ENCODE measurements around the gene MCM5. TPM values are rescaled to one million over a fixed set of nuclear protein-coding genes. Genes with fewer than 3 reads are reported as not detected.
"Not testable (repeated sequence)": the region's sequence is repeated elsewhere in the genome, so short reads cannot be mapped to it uniquely, and the experiment has no call there.

Gene MCM5
- total RNA-seq, 1 donor from 2014 or later = 12.8 TPM

DNA sequence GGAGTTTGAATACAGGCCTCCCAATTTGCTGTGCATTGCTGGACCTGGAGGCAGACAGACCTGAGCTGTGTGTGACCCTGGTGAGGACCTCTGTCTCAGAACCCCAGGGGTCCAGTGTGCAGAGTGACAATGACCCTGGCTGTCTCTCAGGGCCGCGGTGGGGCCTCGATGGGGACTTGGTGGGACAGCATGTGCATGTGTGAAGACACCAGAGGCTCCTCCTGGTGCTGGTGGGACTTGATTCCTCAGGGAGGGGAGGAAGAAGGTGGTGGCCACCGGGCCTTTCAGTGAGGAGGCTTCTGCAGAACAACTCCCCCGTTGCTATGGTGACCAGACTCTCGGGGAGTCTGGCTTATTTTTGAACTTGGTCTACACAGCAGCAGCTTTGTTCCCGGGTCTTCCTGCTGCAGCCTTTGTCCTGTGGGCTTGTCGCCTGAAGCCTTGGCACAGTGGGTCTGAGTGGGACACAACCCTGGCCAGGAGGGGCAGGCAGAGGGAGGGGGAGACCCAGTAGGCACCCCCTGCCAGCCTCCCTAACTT lies 35.3 kb downstream of the MCM5 start:
- Histone ChIP-seq H3K27ac (ENCODE audit: low read depth, low read length) (no peak overlapping the region), H4K20me1 (ENCODE audit: insufficient read depth, low read length) (no peaks in the 10 kb centered on the region), H2AFZ (ENCODE audit: low read depth, low read length) (no peak overlapping the region), H3K4me1 (ENCODE audit: insufficient read depth, low read length) (peaks cover 7% of the 10 kb centered on the region), H3K9me3 (ENCODE audit: insufficient read depth, low read depth, low read length) (peaks cover 11% of the 10 kb centered on the region), H3K9ac (ENCODE audit: low read length) (no peak overlapping the region), H3K79me2 (ENCODE audit: insufficient read depth, low read length) (no peaks in the 10 kb centered on the region), H3K4me3 (ENCODE audit: insufficient read depth, low read depth, low read length) (no peak overlapping the region), H3K27me3 (ENCODE audit: insufficient read depth, low read length) (no peaks in the 10 kb centered on the region), H3K4me2 (ENCODE audit: low read length) (no peak overlapping the region), H3K36me3 (ENCODE audit: insufficient read depth, low read length) (no peaks in the 10 kb centered on the region)
- FAIRE-seq (no peak), DNase-seq (ENCODE audit: low read depth) (no peak)
- peaks cover 5% of the 10 kb centered on the region for H3K4me1 Mint-ChIP-seq (ENCODE audit: low read depth, unreplicated experiment)
- no peak for TF ChIP-seq EZH2 (IDR thresholded peaks at IDR 0.05; ENCODE audit: insufficient read depth, low read length)
- TF ChIP-seq, protein P1, sequence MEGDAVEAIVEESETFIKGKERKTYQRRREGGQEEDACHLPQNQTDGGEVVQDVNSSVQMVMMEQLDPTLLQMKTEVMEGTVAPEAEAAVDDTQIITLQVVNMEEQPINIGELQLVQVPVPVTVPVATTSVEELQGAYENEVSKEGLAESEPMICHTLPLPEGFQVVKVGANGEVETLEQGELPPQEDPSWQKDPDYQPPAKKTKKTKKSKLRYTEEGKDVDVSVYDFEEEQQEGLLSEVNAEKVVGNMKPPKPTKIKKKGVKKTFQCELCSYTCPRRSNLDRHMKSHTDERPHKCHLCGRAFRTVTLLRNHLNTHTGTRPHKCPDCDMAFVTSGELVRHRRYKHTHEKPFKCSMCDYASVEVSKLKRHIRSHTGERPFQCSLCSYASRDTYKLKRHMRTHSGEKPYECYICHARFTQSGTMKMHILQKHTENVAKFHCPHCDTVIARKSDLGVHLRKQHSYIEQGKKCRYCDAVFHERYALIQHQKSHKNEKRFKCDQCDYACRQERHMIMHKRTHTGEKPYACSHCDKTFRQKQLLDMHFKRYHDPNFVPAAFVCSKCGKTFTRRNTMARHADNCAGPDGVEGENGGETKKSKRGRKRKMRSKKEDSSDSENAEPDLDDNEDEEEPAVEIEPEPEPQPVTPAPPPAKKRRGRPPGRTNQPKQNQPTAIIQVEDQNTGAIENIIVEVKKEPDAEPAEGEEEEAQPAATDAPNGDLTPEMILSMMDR (IDR thresholded peaks at IDR 0.05; ENCODE audit: insufficient read depth, low read depth, low read length) = no peak
- peaks cover 2% of the 10 kb centered on the region for H3K27me3 Mint-ChIP-seq (ENCODE audit: low read depth, unreplicated experiment)
- H3K27ac Mint-ChIP-seq (ENCODE audit: unreplicated experiment) = no peak overlapping the region
- H3K4me3 Mint-ChIP-seq (ENCODE audit: unreplicated experiment) = no peak overlapping the region
- H3K9me3 Mint-ChIP-seq (ENCODE audit: unreplicated experiment) = peaks cover 4% of the 10 kb centered on the region
- peaks cover 4% of the 10 kb centered on the region for H3K36me3 Mint-ChIP-seq (ENCODE audit: low read depth, unreplicated experiment)

DNA sequence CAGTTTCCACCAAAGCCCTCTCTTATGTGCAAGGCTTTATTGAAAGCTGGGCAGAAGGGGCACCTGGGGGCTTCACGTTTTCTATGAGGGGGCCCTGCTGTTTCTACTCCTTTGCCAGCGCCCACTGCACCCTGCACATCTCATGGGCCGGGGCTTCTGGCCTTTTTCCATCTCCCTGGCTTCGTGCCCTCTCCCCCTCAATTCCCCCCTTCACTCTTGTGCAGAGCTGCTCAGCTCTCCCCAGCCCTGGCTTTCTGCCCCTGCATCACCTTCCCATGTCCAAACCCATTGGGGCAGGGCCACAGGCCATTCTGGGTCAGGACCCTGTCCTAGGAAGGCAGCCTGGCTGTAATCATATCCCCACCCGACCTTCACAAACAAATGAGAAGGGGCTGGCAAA lies 36.5 kb downstream of the MCM5 start:
- no peak for DNase-seq (ENCODE audit: low read depth)
- H3K9ac ChIP-seq (ENCODE audit: low read length) = no peak overlapping the region
- no peak overlapping the region for H3K4me3 ChIP-seq (ENCODE audit: insufficient read depth, low read depth, low read length)
- H4K20me1 ChIP-seq (ENCODE audit: insufficient read depth, low read length) = no peaks in the 10 kb centered on the region
- H3K27ac ChIP-seq (ENCODE audit: low read depth, low read length) = no peak overlapping the region
- Mint-ChIP-seq H3K36me3 (ENCODE audit: low read depth, unreplicated experiment) (peaks cover 4% of the 10 kb centered on the region), H3K27me3 (ENCODE audit: low read depth, unreplicated experiment) (peaks cover 5% of the 10 kb centered on the region), H3K9me3 (ENCODE audit: unreplicated experiment) (peaks cover 4% of the 10 kb centered on the region), H3K4me1 (ENCODE audit: low read depth, unreplicated experiment) (peaks cover under 1% of the 10 kb centered on the region), H3K4me3 (ENCODE audit: unreplicated experiment) (no peak overlapping the region), H3K27ac (ENCODE audit: unreplicated experiment) (no peak overlapping the region)
- no peak overlapping the region for H3K4me2 ChIP-seq (ENCODE audit: low read length)
- H3K9me3 ChIP-seq (ENCODE audit: insufficient read depth, low read depth, low read length) = peaks cover 11% of the 10 kb centered on the region
- no peaks in the 10 kb centered on the region for H3K79me2 ChIP-seq (ENCODE audit: insufficient read depth, low read length)
- H2AFZ ChIP-seq (ENCODE audit: low read depth, low read length) = no peak overlapping the region
- peaks cover 2% of the 10 kb centered on the region for H3K4me1 ChIP-seq (ENCODE audit: insufficient read depth, low read length)
- TF ChIP-seq, protein P1 (IDR thresholded peaks at IDR 0.05; ENCODE audit: insufficient read depth, low read depth, low read length) = no peak
- no peak for TF ChIP-seq EZH2 (IDR thresholded peaks at IDR 0.05; ENCODE audit: insufficient read depth, low read length)
- H3K36me3 ChIP-seq (ENCODE audit: insufficient read depth, low read length) = no peaks in the 10 kb centered on the region
- no peaks in the 10 kb centered on the region for H3K27me3 ChIP-seq (ENCODE audit: insufficient read depth, low read length)
- FAIRE-seq = no peak

DNA sequence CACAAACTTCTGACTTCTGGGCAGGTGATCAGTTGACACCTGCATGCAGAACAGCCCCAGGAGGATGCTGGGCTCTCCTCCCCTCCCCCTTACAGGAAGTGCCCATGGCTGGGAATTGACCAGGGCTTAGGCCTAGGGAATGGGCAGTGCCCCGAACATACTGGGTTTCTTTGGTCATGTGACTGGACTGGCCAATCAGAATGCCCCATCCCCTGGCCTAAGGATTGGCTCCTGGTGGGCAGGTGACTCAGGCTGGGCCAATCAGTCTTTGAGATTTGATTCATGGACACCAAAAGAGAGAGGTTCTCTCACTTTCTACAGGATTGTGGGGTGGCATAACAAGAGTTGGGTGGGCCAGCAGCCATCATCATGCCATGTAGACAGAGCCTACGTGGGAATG lies 37.1 kb downstream of the MCM5 start:
- Mint-ChIP-seq H3K36me3 (ENCODE audit: low read depth, unreplicated experiment) (peaks cover 3% of the 10 kb centered on the region), H3K27me3 (ENCODE audit: low read depth, unreplicated experiment) (peaks cover 5% of the 10 kb centered on the region), H3K9me3 (ENCODE audit: unreplicated experiment) (peaks cover 4% of the 10 kb centered on the region), H3K4me1 (ENCODE audit: low read depth, unreplicated experiment) (no peaks in the 10 kb centered on the region), H3K27ac (ENCODE audit: unreplicated experiment) (no peak overlapping the region), H3K4me3 (ENCODE audit: unreplicated experiment) (no peak overlapping the region)
- no peaks in the 10 kb centered on the region for H3K27me3 ChIP-seq (ENCODE audit: insufficient read depth, low read length)
- H3K4me1 ChIP-seq (ENCODE audit: insufficient read depth, low read length) = no peaks in the 10 kb centered on the region
- TF ChIP-seq EZH2 (IDR thresholded peaks at IDR 0.05; ENCODE audit: insufficient read depth, low read length) = no peak
- TF ChIP-seq, protein P1 (IDR thresholded peaks at IDR 0.05; ENCODE audit: insufficient read depth, low read depth, low read length) = no peak
- no peak overlapping the region for H3K4me2 ChIP-seq (ENCODE audit: low read length)
- H4K20me1 ChIP-seq (ENCODE audit: insufficient read depth, low read length) = no peaks in the 10 kb centered on the region
- no peak overlapping the region for H3K4me3 ChIP-seq (ENCODE audit: insufficient read depth, low read depth, low read length)
- no peaks in the 10 kb centered on the region for H3K79me2 ChIP-seq (ENCODE audit: insufficient read depth, low read length)
- H3K36me3 ChIP-seq (ENCODE audit: insufficient read depth, low read length) = no peaks in the 10 kb centered on the region
- no peak overlapping the region for H3K27ac ChIP-seq (ENCODE audit: low read depth, low read length)
- FAIRE-seq (no peak), DNase-seq (ENCODE audit: low read depth) (no peak)
- peaks cover 11% of the 10 kb centered on the region for H3K9me3 ChIP-seq (ENCODE audit: insufficient read depth, low read depth, low read length)
- H3K9ac ChIP-seq (ENCODE audit: low read length) = no peak overlapping the region
- H2AFZ ChIP-seq (ENCODE audit: low read depth, low read length) = no peak overlapping the region

DNA sequence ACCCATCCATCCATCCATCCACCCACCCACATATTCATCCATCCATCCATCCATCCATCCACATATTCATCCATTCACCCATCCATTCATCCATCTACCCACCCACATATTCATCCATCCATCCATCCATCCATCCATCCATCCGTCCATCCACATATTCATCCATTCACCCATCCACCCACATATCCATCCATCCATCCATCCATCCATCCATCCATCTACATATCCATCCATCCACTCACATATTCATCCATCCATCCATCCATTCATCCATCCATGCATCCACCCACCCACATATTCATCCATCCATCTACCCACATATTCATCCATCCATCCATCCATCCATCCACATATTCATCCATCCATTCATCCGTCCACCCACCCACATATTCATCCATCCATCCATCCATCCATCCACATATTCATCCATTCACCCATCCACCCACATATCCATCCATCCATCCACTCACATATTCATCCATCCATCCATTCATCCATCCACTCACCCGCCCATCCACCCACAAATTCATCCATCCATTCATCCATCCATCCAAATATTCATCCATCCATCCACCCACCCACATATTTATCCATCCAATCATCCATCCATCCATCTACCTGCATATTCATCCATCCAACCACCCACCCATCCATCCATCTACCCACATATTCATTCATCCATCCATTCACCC lies 38.9 kb downstream of the MCM5 start:
- not testable (repeated sequence) for H3K27ac ChIP-seq (ENCODE audit: low read depth, low read length); H3K79me2 ChIP-seq (ENCODE audit: insufficient read depth, low read length); H3K9me3 ChIP-seq (ENCODE audit: insufficient read depth, low read depth, low read length); H3K4me2 ChIP-seq (ENCODE audit: low read length); H3K36me3 Mint-ChIP-seq (ENCODE audit: low read depth, unreplicated experiment); H4K20me1 ChIP-seq (ENCODE audit: insufficient read depth, low read length); H3K27ac Mint-ChIP-seq (ENCODE audit: unreplicated experiment); H3K36me3 ChIP-seq (ENCODE audit: insufficient read depth, low read length); H2AFZ ChIP-seq (ENCODE audit: low read depth, low read length); H3K4me1 Mint-ChIP-seq (ENCODE audit: low read depth, unreplicated experiment); H3K4me3 ChIP-seq (ENCODE audit: insufficient read depth, low read depth, low read length); H3K4me1 ChIP-seq (ENCODE audit: insufficient read depth, low read length); H3K9ac ChIP-seq (ENCODE audit: low read length); H3K4me3 Mint-ChIP-seq (ENCODE audit: unreplicated experiment); H3K9me3 Mint-ChIP-seq (ENCODE audit: unreplicated experiment); H3K27me3 ChIP-seq (ENCODE audit: insufficient read depth, low read length); DNase-seq (ENCODE audit: low read depth); FAIRE-seq
- H3K27me3 Mint-ChIP-seq (ENCODE audit: low read depth, unreplicated experiment) = peaks cover 14% of the 10 kb centered on the region
